GM15510 (cell line): ENCODE data around the gene TMEM147.

Experiments
- POLR2A ChIP-seq: IDR thresholded peaks from 3 replicates; pipeline ENCODE4 v1.6.1; 2011; ENCODE audit warnings: borderline replicate concordance; ENCODE audit not compliant: insufficient read length; ENCODE audit errors: extremely low read depth

Gene TMEM147, protein sequence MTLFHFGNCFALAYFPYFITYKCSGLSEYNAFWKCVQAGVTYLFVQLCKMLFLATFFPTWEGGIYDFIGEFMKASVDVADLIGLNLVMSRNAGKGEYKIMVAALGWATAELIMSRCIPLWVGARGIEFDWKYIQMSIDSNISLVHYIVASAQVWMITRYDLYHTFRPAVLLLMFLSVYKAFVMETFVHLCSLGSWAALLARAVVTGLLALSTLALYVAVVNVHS

DNA sequence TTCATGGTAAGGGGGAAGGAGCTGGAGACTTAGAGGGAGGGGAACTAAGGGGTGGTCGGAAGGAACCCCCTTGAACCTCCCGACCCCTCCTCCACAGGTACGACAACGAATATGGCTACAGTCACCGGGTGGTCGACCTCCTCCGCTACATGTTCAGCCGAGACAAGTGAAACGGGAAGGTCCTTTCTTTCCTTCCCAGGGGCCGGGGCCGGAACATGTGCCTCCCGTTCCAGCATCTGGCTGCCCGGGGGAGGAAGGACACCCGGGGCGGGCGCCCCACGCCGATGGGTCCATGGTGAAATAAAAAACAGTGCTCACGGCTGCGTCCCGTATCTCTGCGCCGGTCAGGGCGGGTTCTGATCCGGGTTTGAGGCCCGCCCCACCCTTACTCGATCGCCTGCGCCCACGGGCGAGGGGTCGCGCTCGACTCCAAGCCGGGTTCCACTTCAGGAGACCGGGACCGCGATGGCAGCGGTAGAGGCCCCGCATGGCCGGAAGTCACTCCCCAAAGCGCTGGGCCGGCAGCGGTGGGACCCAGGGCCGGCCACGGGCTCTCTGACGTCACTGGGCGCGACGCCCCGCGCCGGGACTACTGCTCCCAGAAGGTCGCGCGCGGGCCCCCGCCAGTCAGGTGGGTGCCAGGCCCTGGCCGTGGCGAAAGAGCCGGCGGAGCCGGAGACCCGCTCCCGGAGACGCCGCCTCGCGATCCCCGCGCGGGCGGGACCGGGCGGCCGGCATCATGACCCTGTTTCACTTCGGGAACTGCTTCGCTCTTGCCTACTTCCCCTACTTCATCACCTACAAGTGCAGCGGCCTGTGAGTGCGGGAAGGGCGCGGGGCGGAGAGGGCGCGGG is at the start of gene TMEM147:
Gene TMEM147, plus strand, starts transcription at position 626 of the 854 bp plus-strand sequence. Its CDS starts 114 bp downstream, at position 740.
- peak; percentile 88 for TF ChIP-seq POLR2A

DNA sequence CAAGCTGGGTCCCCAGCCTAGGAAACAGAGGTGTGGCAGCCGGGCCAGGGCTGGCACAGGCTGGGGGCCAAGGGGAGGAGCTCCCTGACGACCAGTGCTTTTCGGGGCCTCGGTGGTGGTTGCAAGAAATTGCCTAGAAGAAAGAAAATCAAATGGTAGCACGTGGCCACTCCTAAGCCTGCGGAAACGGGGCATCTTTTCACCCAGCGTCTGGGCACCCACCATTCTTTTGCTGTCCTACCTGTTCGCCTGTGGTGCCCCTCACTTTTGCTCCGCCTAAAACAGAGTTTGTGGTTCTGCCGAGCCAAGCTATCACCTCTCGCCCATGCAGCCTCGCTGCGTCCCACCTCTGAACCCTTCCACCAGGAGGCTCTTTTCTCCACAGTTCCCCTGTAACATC is 48.0 kb upstream of the TMEM147 start:
- TF ChIP-seq POLR2A: no peak

DNA sequence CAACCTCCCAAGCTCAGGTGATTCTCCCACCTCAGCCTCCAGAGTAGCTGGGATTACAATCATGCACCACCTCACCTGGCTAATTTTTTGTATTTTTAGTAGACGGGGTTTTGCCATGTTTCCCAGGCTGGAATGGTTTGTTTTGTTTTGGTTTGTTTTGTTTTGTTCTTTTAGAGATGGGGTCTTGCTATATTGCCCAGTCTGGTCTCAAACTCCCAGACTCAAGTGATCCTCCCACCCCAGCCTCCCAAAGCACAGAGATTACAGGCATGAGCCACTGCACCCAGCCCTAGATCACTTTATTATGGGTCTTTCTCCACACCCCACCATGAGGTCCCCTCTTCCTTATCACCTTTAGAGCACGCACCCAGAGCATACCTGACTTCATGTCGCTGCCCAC is 47.2 kb upstream of the TMEM147 start:
- no peak for TF ChIP-seq POLR2A

DNA sequence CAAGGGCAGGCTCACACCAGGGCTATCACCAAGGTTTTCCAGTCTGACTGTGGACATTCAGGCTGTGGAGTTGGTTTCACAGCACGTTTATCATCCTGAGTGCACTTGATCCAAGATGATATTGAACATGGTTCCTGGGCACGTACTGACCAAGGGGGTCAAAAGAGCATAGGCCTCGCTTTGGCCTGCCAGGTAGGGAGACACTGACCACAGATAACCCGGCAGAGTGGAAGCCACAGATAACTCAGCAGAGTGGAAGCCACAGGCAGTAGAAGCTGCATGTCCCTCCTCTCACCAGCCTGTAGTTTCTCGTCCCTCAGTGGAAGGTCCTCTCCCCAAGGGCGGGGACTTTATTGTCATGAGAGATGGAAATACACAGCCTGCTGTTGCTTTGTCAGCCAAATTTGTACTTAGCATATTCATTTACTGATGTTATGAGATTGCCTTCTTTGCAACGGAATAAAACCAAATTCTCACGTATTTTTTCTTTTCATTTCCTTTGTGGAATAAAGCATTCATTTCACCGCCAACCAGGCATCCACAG is 46.4 kb upstream of the TMEM147 start:
- no peak for TF ChIP-seq POLR2A

DNA sequence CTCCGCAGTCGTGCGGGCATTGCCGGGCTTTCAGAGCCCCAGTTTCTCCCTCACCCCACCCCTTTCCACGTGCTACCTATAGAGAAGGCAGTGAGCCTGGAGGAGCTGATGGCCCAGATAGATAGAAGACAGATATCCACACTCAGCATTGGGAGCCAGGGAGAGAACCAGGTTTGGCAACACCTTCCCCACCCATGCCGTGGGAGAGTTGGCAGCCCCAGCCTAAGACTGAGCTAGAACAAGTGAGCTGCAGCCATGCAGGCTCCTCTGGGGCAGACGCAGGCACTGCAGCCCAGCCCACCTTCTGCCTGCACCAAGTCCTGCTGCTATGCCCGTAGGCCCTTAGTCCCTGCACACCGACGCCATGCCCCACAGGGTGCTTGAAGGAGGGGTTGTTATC is 44.8 kb upstream of the TMEM147 start:
- TF ChIP-seq POLR2A: no peak

DNA sequence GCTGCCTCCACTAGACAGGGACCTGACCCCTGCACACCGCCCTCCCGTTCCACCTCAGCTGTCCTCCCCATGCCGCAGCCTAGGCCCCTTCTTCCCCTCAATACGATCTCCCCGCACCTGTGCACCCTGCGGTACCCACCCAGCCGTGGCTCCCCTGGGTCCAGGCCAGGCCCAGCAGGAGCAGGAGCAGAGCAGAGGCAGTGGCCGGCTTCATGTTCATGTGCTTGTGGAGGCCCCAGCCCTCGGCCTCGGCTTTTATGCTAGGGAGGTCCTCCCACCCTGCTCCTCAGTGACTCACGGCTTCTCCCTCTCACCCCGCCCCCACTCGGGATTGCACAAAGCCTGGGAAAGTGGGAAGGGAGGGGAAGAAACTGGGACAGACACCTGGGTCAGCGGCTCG is 43.7 kb upstream of the TMEM147 start:
- TF ChIP-seq POLR2A: no peak

DNA sequence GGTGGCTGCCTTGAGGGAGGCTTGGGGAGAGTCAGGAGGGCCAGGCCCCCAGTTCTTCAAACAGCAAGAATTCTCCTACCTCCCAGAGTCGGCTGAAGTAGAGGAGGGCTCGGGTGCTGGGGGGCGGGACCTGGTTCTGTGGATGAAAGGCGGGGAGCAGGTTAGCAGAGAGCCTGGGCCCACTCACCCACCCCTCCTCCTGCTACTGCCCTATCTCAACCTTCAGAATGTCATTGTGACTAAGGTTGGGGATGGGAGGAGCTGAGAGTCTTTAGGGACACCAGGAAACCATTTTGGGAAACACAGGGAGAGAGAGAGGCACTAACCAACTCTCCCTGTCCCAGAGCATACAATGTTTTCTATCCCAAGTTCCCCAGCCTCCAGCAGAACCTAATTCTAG is 42.7 kb upstream of the TMEM147 start:
- no peak for TF ChIP-seq POLR2A

DNA sequence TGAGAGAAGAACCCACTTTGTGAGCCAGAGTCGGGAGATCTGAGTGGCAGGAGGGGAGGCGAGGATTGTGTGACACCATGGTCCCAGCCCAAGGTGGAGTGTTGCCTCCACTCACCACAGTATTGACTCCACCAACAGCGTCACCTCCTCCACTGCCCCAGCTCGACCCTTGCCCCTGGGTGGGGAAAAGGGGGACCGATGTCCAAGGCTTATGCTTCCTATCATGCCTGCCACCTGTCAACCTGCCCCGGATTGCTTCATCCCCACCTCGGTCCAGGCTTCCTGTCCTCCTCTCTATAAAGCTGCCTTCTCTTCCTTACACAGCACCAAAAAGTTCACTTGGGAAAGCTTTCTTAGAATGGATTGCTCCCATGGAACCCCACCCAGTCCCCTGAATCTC is 39.4 kb upstream of the TMEM147 start:
- TF ChIP-seq POLR2A: no peak

DNA sequence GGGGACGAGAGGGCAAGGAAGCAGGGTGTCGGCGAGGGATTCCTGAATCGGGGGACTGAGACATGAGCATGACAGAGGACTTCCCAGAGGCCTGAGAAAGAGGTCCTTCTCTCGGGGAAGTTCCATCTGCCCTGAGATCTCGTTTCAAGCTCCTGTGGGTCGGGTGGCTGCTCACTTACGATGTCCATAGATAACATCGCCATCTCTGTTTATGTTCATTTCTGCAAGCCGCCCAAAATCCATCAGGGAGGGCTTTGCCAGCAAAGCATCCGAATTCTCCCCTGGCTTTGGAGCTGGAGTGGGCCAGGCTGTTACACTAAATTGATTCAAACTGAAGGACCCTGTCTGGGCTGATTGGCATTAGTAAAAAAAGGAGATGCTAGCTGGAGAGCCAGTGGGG is 37.9 kb upstream of the TMEM147 start:
- no peak for TF ChIP-seq POLR2A

DNA sequence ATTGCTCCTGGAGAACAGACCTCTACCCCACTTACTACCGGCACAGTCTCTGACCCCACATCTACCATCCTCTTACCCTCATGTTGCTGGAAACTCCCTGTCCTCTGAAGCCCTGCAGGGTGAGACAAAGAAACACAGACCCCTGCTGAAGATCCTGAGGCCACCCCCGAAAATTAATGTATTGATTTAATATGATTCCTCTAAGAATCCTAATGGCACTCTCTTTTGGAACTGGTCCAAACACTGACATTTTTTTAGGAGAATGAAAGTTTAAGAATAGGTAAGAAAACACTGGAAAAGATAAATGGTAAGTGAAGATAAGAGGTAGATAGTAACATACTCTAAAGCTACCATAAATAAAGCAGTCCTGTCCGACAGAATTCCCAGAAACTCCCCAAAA is 37.3 kb upstream of the TMEM147 start:
- TF ChIP-seq POLR2A: no peak

DNA sequence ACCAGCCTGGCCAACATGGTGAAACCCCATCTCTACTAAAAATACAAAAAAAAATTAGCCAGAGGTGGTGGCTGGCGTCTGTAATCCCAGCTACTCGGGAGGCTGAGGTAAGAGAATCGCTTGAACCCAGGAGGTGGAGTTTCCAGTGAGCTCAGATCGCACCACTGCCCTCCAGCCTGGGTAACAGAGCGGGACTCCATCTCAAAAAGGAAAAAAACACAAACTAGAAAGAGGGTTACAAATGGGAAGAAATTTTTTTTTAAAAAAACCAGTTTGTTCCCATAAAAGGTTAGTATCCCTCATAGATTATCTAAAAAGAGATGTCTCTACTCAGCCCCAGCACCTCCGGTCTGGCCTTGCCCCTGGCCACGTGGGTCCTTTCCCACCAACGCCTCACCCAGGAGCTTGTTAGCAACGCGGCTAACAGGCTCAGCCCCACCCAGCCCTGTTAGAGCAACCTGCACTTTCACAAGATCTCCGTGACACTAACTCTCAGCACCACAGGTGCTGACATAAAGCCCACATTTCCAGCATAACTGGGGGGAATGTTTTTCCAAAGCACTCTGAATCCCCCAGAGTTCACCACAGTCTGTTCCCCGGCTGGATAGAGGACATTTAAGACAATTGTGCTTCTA is 36.3 kb upstream of the TMEM147 start:
- no peak for TF ChIP-seq POLR2A

DNA sequence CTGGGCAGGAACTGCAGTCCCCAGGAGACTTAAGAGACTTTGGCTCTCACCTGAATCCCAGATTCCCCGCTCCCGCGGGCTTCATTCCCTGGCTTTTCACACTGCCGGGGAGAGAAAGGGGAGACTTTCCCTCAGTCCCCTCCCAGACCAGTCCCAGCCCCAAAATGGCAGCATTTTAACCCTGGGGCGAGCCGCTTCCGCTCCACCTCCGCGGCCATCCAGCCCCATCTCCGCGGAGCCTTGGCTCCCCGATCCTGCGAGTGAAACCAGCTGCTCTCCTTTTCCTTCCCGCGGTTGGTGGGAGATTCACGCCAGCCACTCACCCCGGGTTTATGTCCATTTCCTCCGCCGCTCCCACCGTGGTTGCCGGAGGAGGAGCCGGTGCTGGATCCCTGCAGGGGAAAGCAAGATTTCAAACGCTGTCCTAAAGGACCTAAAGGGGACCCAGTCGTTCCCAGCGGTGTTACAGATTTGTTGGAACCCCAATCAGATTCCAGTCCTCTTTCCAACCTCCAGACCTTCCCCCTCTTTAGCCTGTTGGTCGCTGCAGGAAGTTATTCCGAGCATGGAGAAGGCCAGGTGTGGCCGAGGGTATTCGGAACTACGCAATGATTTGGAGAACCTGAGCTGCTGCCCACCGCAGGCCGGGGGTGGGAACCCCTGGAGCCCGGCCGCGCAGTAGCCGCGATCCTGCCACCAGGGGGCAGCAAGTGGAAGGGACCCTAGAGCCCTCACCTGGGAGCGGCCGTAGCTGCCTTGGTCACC is 35.4 kb upstream of the TMEM147 start:
- TF ChIP-seq POLR2A: no peak

DNA sequence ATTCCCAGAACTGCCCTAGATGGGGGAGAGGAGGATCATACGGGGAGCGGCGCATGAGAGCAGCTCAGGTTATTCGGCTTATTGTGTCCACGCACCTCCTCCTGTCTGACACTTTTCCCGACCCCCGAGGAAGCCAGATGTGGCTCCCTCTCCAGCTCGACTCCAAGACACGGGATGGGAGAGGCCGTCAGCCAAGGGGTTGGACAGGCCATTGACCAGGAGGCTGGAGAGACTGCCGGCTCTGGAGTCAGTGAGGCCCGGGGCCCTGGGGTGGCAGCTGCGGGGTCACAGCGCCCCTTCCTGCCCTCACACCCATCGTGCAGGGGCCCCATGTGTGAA is 34.8 kb upstream of the TMEM147 start:
- TF ChIP-seq POLR2A: no peak

DNA sequence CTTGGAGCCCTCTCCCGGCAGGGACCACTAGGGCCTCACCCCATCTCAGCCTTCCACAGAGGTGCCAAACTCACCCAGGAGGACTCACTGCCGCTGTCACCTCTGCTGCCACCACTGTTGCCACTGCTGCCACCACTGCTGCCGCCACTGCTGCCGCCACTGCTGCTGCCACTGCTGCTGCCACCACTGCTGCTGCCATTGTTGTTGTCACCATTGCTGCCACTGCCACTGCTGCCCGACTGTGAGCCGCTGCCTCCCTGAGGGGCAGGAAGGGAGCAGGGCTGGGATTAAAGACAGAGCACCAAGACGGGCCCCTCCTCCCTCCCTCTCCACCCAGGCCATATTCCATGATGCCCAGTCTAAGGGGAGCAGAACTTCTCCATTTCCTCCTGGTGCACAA is 34.1 kb upstream of the TMEM147 start:
- TF ChIP-seq POLR2A: no peak
